Stimulated activated CD4-positive, alpha-beta T cell treated with anti-CD3 and anti-CD28 coated beads, TNF-alpha, amount 100 ng/mL, for 24 hours (primary cell): ENCODE measurements around the gene VPS25.

ENCODE experiments used
- DNase-seq, 3 experiments: peaks; one replicate each; pipeline ENCODE4 v3.0.0-alpha.2; 2020; ENCODE audit warnings: low read depth in 3 of 3

Gene VPS25

GRCh38 chr17:42795465-42795864, 22.2 kb downstream of the VPS25 start:
- DNase-seq, result no peak

GRCh38 chr17:42796066-42796758, 23.0 kb downstream of the VPS25 start:
- no peak for DNase-seq

GRCh38 chr17:42797067-42798007, 24.1 kb downstream of the VPS25 start:
- no peak for DNase-seq

- no peak for DNase-seq
Measured at GRCh38 chr17:42798011-42798382, 24.7 kb downstream of the VPS25 start.

GRCh38 chr17:42798383-42799380, 25.4 kb downstream of the VPS25 start, which contains the start of the genes CNTD1 and COA3:
Gene CNTD1 (plus strand): TSS chr17:42798861. CDS start chr17:42799068, 207 bp downstream.
Gene COA3 (minus strand): TSS chr17:42798704. CDS start chr17:42798681, 23 bp downstream.
- peak; percentile 62 to 82 (median 69) for DNase-seq

GRCh38 chr17:42803074-42803883, 30.0 kb downstream of the VPS25 start:
- DNase-seq, result no peak

GRCh38 chr17:42804918-42805367, 31.7 kb downstream of the VPS25 start:
- no peak for DNase-seq

GRCh38 chr17:42806249-42806648, 33.0 kb downstream of the VPS25 start:
- DNase-seq, result no peak

GRCh38 chr17:42809250-42809649, 36.0 kb downstream of the VPS25 start:
- no peak for DNase-seq

- no peak for DNase-seq
Measured at GRCh38 chr17:42814633-42815399, 41.6 kb downstream of the VPS25 start.

GRCh38 chr17:42817866-42818265, 44.6 kb downstream of the VPS25 start:
- no peak for DNase-seq

- no peak for DNase-seq
Measured at GRCh38 chr17:42818379-42818778, 45.1 kb downstream of the VPS25 start.

- peak; percentile 41 to 67 (median 48) for DNase-seq
Measured at GRCh38 chr17:42819939-42820535, 46.8 kb downstream of the VPS25 start.

- DNase-seq, result no peak
Measured at GRCh38 chr17:42821176-42821575, 47.9 kb downstream of the VPS25 start.

- DNase-seq, result no peak
Measured at GRCh38 chr17:42827472-42827871, 54.2 kb downstream of the VPS25 start.
